H1 (cell line): ENCODE measurements around the gene PLAC9. TPM values are rescaled to one million over a fixed set of nuclear protein-coding genes. Genes with fewer than 3 reads are reported as not detected.

Experiments
- CTCF ChIA-PET: fragments of 300-600 bp; sonication (Branson Sonifier 250); formaldehyde crosslinking; loops from one replicate; lab custom pipeline; 2021; ENCODE audit not compliant: partially characterized antibody; lab: Charles Lee
- POLR2A ChIA-PET: fragments of 300-600 bp; sonication (Branson Sonifier 250); formaldehyde crosslinking; loops from one replicate; lab custom pipeline; 2021; ENCODE audit warnings: inconsistent platforms; ENCODE audit not compliant: partially characterized antibody; lab: Charles Lee
- DNase-seq, 2 experiments: peaks; one replicate each; pipeline versions ENCODE4 v3.0.0 to v3.0.0-alpha.2; 2010 to 2022; ENCODE audit warnings: low spot score in 2 of 2, low read depth in 1 of 2, mixed read lengths in 1 of 2
- FAIRE-seq: peaks from 2 replicates; lab custom pipeline; 2011; peaks lifted over from hg19 to GRCh38; lab: Jason Lieb, UNC
- H2AFZ ChIP-seq: 2 replicates; pipeline ENCODE4 v1.8.1; 2012; ENCODE audit warnings: low read length, inconsistent platforms
- H2AK5ac ChIP-seq: 2 replicates; pipeline ENCODE4 v1.6.1; 2013; ENCODE audit warnings: low read depth, low read length
- H2BK120ac ChIP-seq: replicated peaks from 2 replicates; pipeline ENCODE3; 2013; ENCODE audit warnings: low read depth, low read length, inconsistent platforms
- H2BK12ac ChIP-seq: 2 replicates; pipeline ENCODE4 v1.6.1; 2013; ENCODE audit warnings: low read depth, low read length
- H2BK15ac ChIP-seq: 2 replicates; pipeline ENCODE4 v1.6.1; 2013; ENCODE audit warnings: low read length
- H2BK20ac ChIP-seq: 2 replicates; pipeline ENCODE4 v1.6.1; 2013; ENCODE audit warnings: low read length
- H2BK5ac ChIP-seq: 2 replicates; pipeline ENCODE4 v1.6.1; 2013; ENCODE audit warnings: low read depth, low read length
- H3K14ac ChIP-seq: 2 replicates; pipeline ENCODE4 v1.6.1; 2013; ENCODE audit warnings: inconsistent platforms; ENCODE audit not compliant: insufficient read length
- H3K18ac ChIP-seq: 2 replicates; pipeline ENCODE4 v1.6.1; 2013; ENCODE audit warnings: low read length; ENCODE audit errors: extremely low read depth
- H3K23ac ChIP-seq: 2 replicates; pipeline ENCODE4 v1.6.1; 2013; ENCODE audit warnings: inconsistent platforms; ENCODE audit not compliant: insufficient read length
- H3K23me2 ChIP-seq: 2 replicates; pipeline ENCODE4 v1.6.1; 2013; ENCODE audit warnings: low read depth, low read length
- H3K27ac ChIP-seq: 2 replicates; pipeline ENCODE4 v1.6.1; 2011; ENCODE audit warnings: low read depth, low read length, inconsistent platforms
- H3K27me3 ChIP-seq, 4 experiments: replicated peaks in 1 of 4; 1 replicate in 1 of 4; 2 replicates in 3 of 4; pipeline versions ENCODE4 v1.6.1 to v1.8.1; 2011 to 2013; ENCODE audit warnings: low read length in 3 of 4, mild to moderate bottlenecking in 3 of 4, inconsistent platforms in 2 of 4, mixed read lengths in 2 of 4, moderate library complexity in 1 of 4; ENCODE audit not compliant: control insufficient read depth in 3 of 4, insufficient read depth in 3 of 4; ENCODE audit errors: extremely low read depth in 1 of 4
- H3K36me3 ChIP-seq, 4 experiments: 2 replicates each; pipeline versions ENCODE4 v1.6.1 to v1.8.1; 2011 to 2013; ENCODE audit warnings: mild to moderate bottlenecking in 4 of 4, low read length in 3 of 4, moderate library complexity in 2 of 4, control low read depth in 1 of 4, inconsistent platforms in 1 of 4; ENCODE audit not compliant: insufficient read depth in 4 of 4, control insufficient read depth in 2 of 4
- H3K4ac ChIP-seq: replicated peaks from 2 replicates; pipeline ENCODE3; 2013; ENCODE audit warnings: low read length, low read depth, mixed read lengths, inconsistent platforms; ENCODE audit not compliant: insufficient read length
- H3K4me1 ChIP-seq, 4 experiments: replicated peaks in 1 of 4; 1 replicate in 1 of 4; 2 replicates in 3 of 4; pipeline versions ENCODE4 v1.6.1 to v1.8.1; 2011 to 2013; ENCODE audit warnings: low read length in 3 of 4, inconsistent platforms in 2 of 4, mixed read lengths in 1 of 4; ENCODE audit not compliant: insufficient read depth in 4 of 4, control insufficient read depth in 3 of 4
- H3K4me2 ChIP-seq, 2 experiments: 2 replicates each; pipeline versions ENCODE4 v1.6.1 to v1.8.1; 2011 to 2013; ENCODE audit warnings: low read depth in 2 of 2, low read length in 2 of 2, control low read depth in 1 of 2, inconsistent platforms in 1 of 2, mild to moderate bottlenecking in 1 of 2; ENCODE audit not compliant: insufficient read depth in 1 of 2
- H3K4me3 ChIP-seq, 4 experiments: fragments of 200-600, 300-600 bp in 1 of 4; sonication (generic), shearing (Covaris generic), sonication (Bioruptor Twin) in 1 of 4; 2 replicates each; pipeline versions ENCODE4 v1.5.1 to v1.8.1; 2011 to 2016; ENCODE audit warnings: low read length in 4 of 4, low read depth in 3 of 4, control low read depth in 2 of 4, inconsistent platforms in 2 of 4, mild to moderate bottlenecking in 2 of 4, mixed read lengths in 1 of 4, moderate library complexity in 1 of 4; ENCODE audit not compliant: insufficient read depth in 2 of 4; ENCODE audit errors: extremely low read depth in 1 of 4
- H3K56ac ChIP-seq: replicated peaks from 2 replicates; pipeline ENCODE3; 2013; ENCODE audit warnings: low read depth, mild to moderate bottlenecking, mixed read lengths, low read length, inconsistent platforms; ENCODE audit not compliant: insufficient read length
- H3K79me1 ChIP-seq: 2 replicates; pipeline ENCODE4 v1.6.1; 2013; ENCODE audit warnings: low read depth, low read length, control low read depth
- H3K79me2 ChIP-seq, 2 experiments: 2 replicates each; pipeline versions ENCODE4 v1.6.1 to v1.8.1; 2012 to 2013; ENCODE audit warnings: low read length in 2 of 2, mild to moderate bottlenecking in 2 of 2, inconsistent platforms in 1 of 2; ENCODE audit not compliant: insufficient read depth in 2 of 2, control insufficient read depth in 1 of 2
- H3K9ac ChIP-seq, 4 experiments: replicated peaks in 1 of 4; 1 replicate in 1 of 4; 2 replicates in 3 of 4; pipeline versions ENCODE4 v1.6.1 to v1.8.1; 2011 to 2013; ENCODE audit warnings: low read depth in 3 of 4, low read length in 3 of 4, control low read depth in 2 of 4, mild to moderate bottlenecking in 2 of 4, moderate library complexity in 2 of 4, inconsistent platforms in 1 of 4; ENCODE audit errors: extremely low read depth in 1 of 4
- H3K9me3 ChIP-seq, 2 experiments: 2 replicates each; pipeline versions ENCODE4 v1.6.1 to v1.8.1; 2012 to 2013; ENCODE audit warnings: mild to moderate bottlenecking in 2 of 2, moderate library complexity in 2 of 2, control low read depth in 1 of 2, inconsistent platforms in 1 of 2, low read depth in 1 of 2, low read length in 1 of 2, mixed read lengths in 1 of 2; ENCODE audit not compliant: insufficient read depth in 2 of 2
- H4K20me1 ChIP-seq, 2 experiments: replicated peaks in 1 of 2; 2 replicates each; pipeline versions ENCODE3 to v1.8.1; 2011 to 2013; ENCODE audit warnings: inconsistent platforms in 2 of 2, low read length in 2 of 2, mild to moderate bottlenecking in 1 of 2; ENCODE audit not compliant: insufficient read depth in 2 of 2, control insufficient read depth in 1 of 2
- H4K5ac ChIP-seq: 2 replicates; pipeline ENCODE4 v1.6.1; 2013; ENCODE audit warnings: low read length, low read depth, mixed read lengths, inconsistent platforms; ENCODE audit not compliant: insufficient read length
- H4K8ac ChIP-seq: 2 replicates; pipeline ENCODE4 v1.8.0; 2013; ENCODE audit warnings: mild to moderate bottlenecking, moderate library complexity, low read length, inconsistent platforms; ENCODE audit not compliant: insufficient read depth; ENCODE audit errors: extremely low read depth
- H4K91ac ChIP-seq: replicated peaks from 2 replicates; pipeline ENCODE3; 2013; ENCODE audit warnings: low read length, mixed read lengths, inconsistent platforms; ENCODE audit not compliant: insufficient read length
- ATF2 ChIP-seq: IDR thresholded peaks from 2 replicates; pipeline ENCODE4 v1.6.1; 2012; ENCODE audit warnings: low read length, inconsistent platforms
- BACH1 ChIP-seq: IDR thresholded peaks from 2 replicates; pipeline ENCODE4 v1.6.1; 2012; ENCODE audit warnings: low read length, improper control_type of control experiment
- CREB1 ChIP-seq: IDR thresholded peaks from 2 replicates; pipeline ENCODE4 v1.6.1; 2012; ENCODE audit warnings: inconsistent platforms
- CTBP2 ChIP-seq: IDR thresholded peaks from 2 replicates; pipeline ENCODE4 v1.7.0; 2011; ENCODE audit warnings: borderline replicate concordance, mild to moderate bottlenecking, moderate library complexity, mixed read lengths, low read length; ENCODE audit not compliant: insufficient read depth, insufficient read length
- EZH2 ChIP-seq: fragments of 200-600 bp; sonication (generic); IDR thresholded peaks from 2 replicates; pipeline ENCODE4 v1.7.1; 2012; ENCODE audit warnings: low read depth, mild to moderate bottlenecking, moderate library complexity, low read length, inconsistent platforms; ENCODE audit not compliant: severe bottlenecking
- FOSL1 ChIP-seq: IDR thresholded peaks from 2 replicates; pipeline ENCODE4 v1.6.1; 2011; ENCODE audit warnings: mild to moderate bottlenecking, low read depth, low read length, moderate library complexity; ENCODE audit not compliant: insufficient read depth
- GTF2F1 ChIP-seq: IDR thresholded peaks from 2 replicates; pipeline ENCODE4 v1.6.1; 2012; ENCODE audit warnings: low read depth, low read length, improper control_type of control experiment, borderline replicate concordance
- HDAC6 ChIP-seq: IDR thresholded peaks from one replicate; pipeline ENCODE4 v1.7.1; 2012; ENCODE audit warnings: low read depth, mild to moderate bottlenecking, inconsistent platforms, low read length, moderate library complexity
- KDM5A ChIP-seq: fragments of 200-600 bp; IDR thresholded peaks from 2 replicates; pipeline ENCODE4 v1.7.1; 2012; ENCODE audit warnings: mild to moderate bottlenecking, low read length, inconsistent platforms, mixed read lengths
- RFX5 ChIP-seq: IDR thresholded peaks from 2 replicates; pipeline ENCODE4 v1.6.1; 2011; ENCODE audit warnings: low read depth, low read length, improper control_type of control experiment, borderline replicate concordance
- USF2 ChIP-seq: IDR thresholded peaks from 2 replicates; pipeline ENCODE4 v1.6.1; 2011; ENCODE audit warnings: low read length, improper control_type of control experiment
- WGBS, 2 experiments: shearing (Covaris generic) in 1 of 2; methylation state at CpG; one replicate each; pipeline versions ENCODE4 v1.1.6 to v1.1.7; 2013 to 2015; ENCODE audit warnings: low lambda C conversion rate in 2 of 2, mixed read lengths in 2 of 2, inconsistent platforms in 1 of 2, low coverage in 1 of 2, missing lambda C conversion rate in 1 of 2; ENCODE audit not compliant: insufficient replicate concordance in 2 of 2, insufficient coverage in 1 of 2, insufficient read length in 1 of 2; ENCODE audit errors: extremely low coverage in 1 of 2, missing lambda C conversion rate in 1 of 2; 5-methylcytosine and 5-hydroxymethylcytosine counted together
- polyA plus RNA-seq, 7 experiments: library from polyadenylated mRNA; depleted of rRNA in 3 of 7; stranded (reverse) in 5 of 7; unstranded in 2 of 7; fragments of >200 nt in 5 of 7; fragments of 200-250 nt in 2 of 7; gene quantifications; 1 replicate in 5 of 7; 2 replicates in 1 of 7; 4 replicates in 1 of 7; pipeline versions ENCODE4 v1.2.1 to v1.2.3, GENCODE V29; 2011 to 2013; ENCODE audit warnings: missing spikeins in 2 of 7, mixed read lengths in 2 of 7
- total RNA-seq: library from RNA; stranded (reverse); fragmentation: NEBNext Ultra II Directional; extraction: Animal tissue kit (Norgen Biotek cat#: 25700); gene quantifications from 2 replicates; pipeline ENCODE4 v1.2.1, GENCODE V29; 2021

PLAC9 gene
- total and polyA plus RNA-seq, 2 of the 8 experiments (the other 6 are each of a cell fraction or from before 2014, with no cell fraction given), result 8.4 to 16.7 TPM

GRCh38 chr10:80153460-80153859 lies 20.9 kb downstream of the PLAC9 start:
- Histone ChIP-seq H2BK120ac (no peak overlapping the region), H2AFZ (no peak overlapping the region), H2BK20ac (no peak overlapping the region), H4K91ac (no peak overlapping the region), H3K4ac (no peak overlapping the region), H3K36me3 (peaks cover 2 to 16% (median 8%) of the 10 kb centered on the region in 4 experiments; a peak in 5 of 8 replicates), H4K20me1 (peaks cover 2 to 4% of the 10 kb centered on the region in 2 experiments), H3K56ac (no peak overlapping the region), H3K4me3 (no peak overlapping the region), H4K5ac (no peak overlapping the region), H3K9ac (no peak overlapping the region), H3K23me2 (no peaks in the 10 kb centered on the region), H3K27ac (no peak overlapping the region), H2BK12ac (no peak overlapping the region), H2AK5ac (no peak overlapping the region), H3K27me3 (no peaks in the 10 kb centered on the region), H2BK15ac (no peak overlapping the region), H3K14ac (no peak overlapping the region), H4K8ac (no peak overlapping the region), H3K79me1 (no peaks in the 10 kb centered on the region; the same call in 1 of the 2 replicates), H3K79me2 (no peaks in the 10 kb centered on the region), H3K23ac (no peak overlapping the region), H3K9me3 (no peaks in the 10 kb centered on the region), H3K18ac (no peak overlapping the region), H3K4me1 (no peaks in the 10 kb centered on the region), H2BK5ac (no peak overlapping the region), H3K4me2 (no peak overlapping the region)
- 63% methylated on average over 3 of the region's 3 CpGs; no CpG with 5 or more reads in 1 of the 2 experiments for WGBS, 2 experiments
- CTCF ChIA-PET, result interaction anchor here (0.5 to 9.8 kb wide), 8 partner anchors 8 to 109 kb away, joined by 3 to 59 read pairs (median 5); no protein-coding TSS in a partner anchor
- FAIRE-seq, result no peak
- POLR2A ChIA-PET, result interaction anchor here (1.1 kb wide), 1 partner anchor 10 kb away, joined by 3 read pairs; no protein-coding TSS in a partner anchor
- no peak for DNase-seq
- TF ChIP-seq GTF2F1, result no peak
- no peak for TF ChIP-seq RFX5
- TF ChIP-seq FOSL1, result no peak
- no peak for TF ChIP-seq CTBP2
- no peak for TF ChIP-seq EZH2
- TF ChIP-seq CREB1, result no peak
- TF ChIP-seq USF2, result no peak
- TF ChIP-seq ATF2, result no peak
- no peak for TF ChIP-seq BACH1
- TF ChIP-seq HDAC6, result no peak
- no peak for TF ChIP-seq KDM5A
